WI38 (cell line): ENCODE data around the gene CRYBA4.

ENCODE experiments used
- H3K4me3 ChIP-seq: 2 replicates; pipeline ENCODE4 v1.5.1; 2011; ENCODE audit warnings: low read depth, mild to moderate bottlenecking, control low read depth, low read length
- TF ChIP-seq, protein P1 (sequence below): IDR thresholded peaks from 2 replicates; pipeline ENCODE4 v1.5.1; 2012; ENCODE audit warnings: low read depth, mild to moderate bottlenecking, control low read depth, low read length

Gene CRYBA4

GRCh38 chr22:26621663-26622062 is at the start of gene CRYBA4:
Gene CRYBA4 (plus strand): TSS chr22:26621963. CDS start chr22:26622597, 634 bp downstream.
- H3K4me3 ChIP-seq, result no peak within 1 kb of the TSS
- TF ChIP-seq, protein P1, sequence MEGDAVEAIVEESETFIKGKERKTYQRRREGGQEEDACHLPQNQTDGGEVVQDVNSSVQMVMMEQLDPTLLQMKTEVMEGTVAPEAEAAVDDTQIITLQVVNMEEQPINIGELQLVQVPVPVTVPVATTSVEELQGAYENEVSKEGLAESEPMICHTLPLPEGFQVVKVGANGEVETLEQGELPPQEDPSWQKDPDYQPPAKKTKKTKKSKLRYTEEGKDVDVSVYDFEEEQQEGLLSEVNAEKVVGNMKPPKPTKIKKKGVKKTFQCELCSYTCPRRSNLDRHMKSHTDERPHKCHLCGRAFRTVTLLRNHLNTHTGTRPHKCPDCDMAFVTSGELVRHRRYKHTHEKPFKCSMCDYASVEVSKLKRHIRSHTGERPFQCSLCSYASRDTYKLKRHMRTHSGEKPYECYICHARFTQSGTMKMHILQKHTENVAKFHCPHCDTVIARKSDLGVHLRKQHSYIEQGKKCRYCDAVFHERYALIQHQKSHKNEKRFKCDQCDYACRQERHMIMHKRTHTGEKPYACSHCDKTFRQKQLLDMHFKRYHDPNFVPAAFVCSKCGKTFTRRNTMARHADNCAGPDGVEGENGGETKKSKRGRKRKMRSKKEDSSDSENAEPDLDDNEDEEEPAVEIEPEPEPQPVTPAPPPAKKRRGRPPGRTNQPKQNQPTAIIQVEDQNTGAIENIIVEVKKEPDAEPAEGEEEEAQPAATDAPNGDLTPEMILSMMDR, result no peak

GRCh38 chr22:26573026-26573662 is 48.6 kb upstream of the CRYBA4 start:
- TF ChIP-seq, protein P1, result no peak
- no peak overlapping the region for H3K4me3 ChIP-seq

- TF ChIP-seq, protein P1, result no peak
- no peak overlapping the region for H3K4me3 ChIP-seq
Measured at GRCh38 chr22:26574001-26574723, 47.6 kb upstream of the CRYBA4 start.

DNA sequence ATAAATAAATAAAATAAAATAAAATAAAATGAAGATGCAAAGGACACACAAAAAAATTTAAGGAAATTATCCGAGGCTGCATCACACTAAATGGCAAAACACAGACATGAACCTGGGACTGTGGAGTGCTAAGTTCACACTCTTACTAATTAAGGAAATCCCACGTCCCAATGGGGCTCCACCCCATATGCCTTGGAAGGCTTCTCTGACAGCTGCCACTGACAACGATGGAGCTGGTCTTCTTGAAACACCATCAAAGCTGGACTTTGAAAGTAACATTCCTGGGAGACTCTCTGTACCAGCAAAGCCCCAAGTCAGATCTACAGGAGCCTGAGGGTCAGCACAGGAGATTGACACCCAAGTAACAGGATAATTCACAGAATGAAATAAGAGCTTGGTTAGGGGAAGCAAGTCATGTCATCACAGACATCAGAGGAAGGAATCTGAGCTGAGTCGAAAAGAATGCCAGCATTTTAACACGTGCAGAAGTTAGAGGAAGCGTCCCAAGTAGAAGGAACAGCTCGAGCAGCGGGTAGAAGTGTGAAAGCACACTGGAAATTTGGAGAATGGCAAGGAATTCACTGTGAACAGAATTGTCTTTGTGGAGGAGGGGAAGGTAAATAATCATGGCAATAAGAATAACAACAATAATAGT is 45.6 kb upstream of the CRYBA4 start:
- no peak overlapping the region for H3K4me3 ChIP-seq
- TF ChIP-seq, protein P1, result no peak

DNA sequence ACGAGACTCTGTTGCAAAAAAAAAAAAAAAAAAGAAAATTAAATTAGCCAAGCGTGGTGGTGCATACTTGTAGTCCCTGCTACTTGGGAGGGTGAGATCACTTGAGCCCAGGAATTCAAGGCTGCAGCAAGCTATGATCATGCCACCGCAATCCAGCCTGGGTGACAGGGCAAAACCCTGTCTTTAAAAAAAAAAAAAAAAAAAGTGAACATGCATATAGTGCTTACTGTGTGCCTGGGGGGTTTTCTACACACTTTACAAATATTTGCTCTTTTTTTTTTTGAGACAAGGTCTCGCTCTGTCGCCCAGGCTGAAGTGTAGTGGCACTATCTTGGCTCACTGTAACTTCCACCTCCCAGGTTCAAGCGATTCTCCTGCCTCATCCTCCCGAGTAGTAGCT is 44.7 kb upstream of the CRYBA4 start:
- TF ChIP-seq, protein P1, result no peak
- H3K4me3 ChIP-seq, result no peak overlapping the region

- TF ChIP-seq, protein P1, result no peak
- H3K4me3 ChIP-seq, result no peak overlapping the region
Measured at GRCh38 chr22:26579331-26579886, 42.4 kb upstream of the CRYBA4 start.
